ENCODE data around the gene EIF4E.
A peak's percentile ranks its signal among the peaks of the same experiment; 100 is the strongest.
"Not testable (repeated sequence)": the region's sequence is repeated elsewhere in the genome, so short reads cannot be mapped to it uniquely, and the experiment has no call there.

The EIF4E gene

DNA sequence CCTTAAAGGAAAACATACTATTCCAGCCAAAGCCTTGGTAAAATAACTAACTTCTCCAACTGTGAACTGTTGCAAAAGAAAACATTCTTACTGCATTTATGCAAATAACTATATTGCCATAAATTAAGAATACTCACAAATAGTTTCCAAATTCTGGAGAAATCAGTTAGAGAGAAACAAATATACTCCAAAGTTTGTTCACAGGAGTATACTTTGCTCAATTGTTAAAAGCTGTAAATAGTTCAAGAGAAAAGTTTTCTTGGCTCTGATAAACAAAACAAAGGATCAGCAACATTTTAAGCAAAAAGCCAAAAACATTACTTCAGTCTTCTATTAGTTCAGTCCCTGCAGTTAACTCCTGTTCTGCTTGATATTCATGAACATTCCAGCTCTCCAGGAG lies 83.0 kb downstream of the EIF4E start:
- Histone ChIP-seq H3K4me3 (replicated peaks; ENCODE audit: insufficient read depth, low read length) (no peak overlapping the region), H3K27ac (replicated peaks) (no peak overlapping the region), H3K27me3 (ENCODE audit: insufficient read depth, poor library complexity, severe bottlenecking) (no peaks in the 10 kb centered on the region)
- no peak for DNase-seq (ENCODE audit: low read depth in 1 of 2, low spot score in 1 of 2)
- TF ChIP-seq POLR2AphosphoS5 (IDR thresholded peaks at IDR 0.05; ENCODE audit: low read depth) (no peak), SPI1 (IDR thresholded peaks at IDR 0.05; ENCODE audit: borderline replicate concordance, low read depth) (no peak), GABPA (IDR thresholded peaks at IDR 0.05; ENCODE audit: low read depth) (no peak)
- TF ChIP-seq, protein P1, sequence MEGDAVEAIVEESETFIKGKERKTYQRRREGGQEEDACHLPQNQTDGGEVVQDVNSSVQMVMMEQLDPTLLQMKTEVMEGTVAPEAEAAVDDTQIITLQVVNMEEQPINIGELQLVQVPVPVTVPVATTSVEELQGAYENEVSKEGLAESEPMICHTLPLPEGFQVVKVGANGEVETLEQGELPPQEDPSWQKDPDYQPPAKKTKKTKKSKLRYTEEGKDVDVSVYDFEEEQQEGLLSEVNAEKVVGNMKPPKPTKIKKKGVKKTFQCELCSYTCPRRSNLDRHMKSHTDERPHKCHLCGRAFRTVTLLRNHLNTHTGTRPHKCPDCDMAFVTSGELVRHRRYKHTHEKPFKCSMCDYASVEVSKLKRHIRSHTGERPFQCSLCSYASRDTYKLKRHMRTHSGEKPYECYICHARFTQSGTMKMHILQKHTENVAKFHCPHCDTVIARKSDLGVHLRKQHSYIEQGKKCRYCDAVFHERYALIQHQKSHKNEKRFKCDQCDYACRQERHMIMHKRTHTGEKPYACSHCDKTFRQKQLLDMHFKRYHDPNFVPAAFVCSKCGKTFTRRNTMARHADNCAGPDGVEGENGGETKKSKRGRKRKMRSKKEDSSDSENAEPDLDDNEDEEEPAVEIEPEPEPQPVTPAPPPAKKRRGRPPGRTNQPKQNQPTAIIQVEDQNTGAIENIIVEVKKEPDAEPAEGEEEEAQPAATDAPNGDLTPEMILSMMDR (IDR thresholded peaks at IDR 0.05; ENCODE audit: insufficient read depth, low read length): no peak
- TF ChIP-seq, protein P2, sequence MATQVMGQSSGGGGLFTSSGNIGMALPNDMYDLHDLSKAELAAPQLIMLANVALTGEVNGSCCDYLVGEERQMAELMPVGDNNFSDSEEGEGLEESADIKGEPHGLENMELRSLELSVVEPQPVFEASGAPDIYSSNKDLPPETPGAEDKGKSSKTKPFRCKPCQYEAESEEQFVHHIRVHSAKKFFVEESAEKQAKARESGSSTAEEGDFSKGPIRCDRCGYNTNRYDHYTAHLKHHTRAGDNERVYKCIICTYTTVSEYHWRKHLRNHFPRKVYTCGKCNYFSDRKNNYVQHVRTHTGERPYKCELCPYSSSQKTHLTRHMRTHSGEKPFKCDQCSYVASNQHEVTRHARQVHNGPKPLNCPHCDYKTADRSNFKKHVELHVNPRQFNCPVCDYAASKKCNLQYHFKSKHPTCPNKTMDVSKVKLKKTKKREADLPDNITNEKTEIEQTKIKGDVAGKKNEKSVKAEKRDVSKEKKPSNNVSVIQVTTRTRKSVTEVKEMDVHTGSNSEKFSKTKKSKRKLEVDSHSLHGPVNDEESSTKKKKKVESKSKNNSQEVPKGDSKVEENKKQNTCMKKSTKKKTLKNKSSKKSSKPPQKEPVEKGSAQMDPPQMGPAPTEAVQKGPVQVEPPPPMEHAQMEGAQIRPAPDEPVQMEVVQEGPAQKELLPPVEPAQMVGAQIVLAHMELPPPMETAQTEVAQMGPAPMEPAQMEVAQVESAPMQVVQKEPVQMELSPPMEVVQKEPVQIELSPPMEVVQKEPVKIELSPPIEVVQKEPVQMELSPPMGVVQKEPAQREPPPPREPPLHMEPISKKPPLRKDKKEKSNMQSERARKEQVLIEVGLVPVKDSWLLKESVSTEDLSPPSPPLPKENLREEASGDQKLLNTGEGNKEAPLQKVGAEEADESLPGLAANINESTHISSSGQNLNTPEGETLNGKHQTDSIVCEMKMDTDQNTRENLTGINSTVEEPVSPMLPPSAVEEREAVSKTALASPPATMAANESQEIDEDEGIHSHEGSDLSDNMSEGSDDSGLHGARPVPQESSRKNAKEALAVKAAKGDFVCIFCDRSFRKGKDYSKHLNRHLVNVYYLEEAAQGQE (IDR thresholded peaks at IDR 0.05; ENCODE audit: insufficient replicate concordance, low read depth): no peak

DNA sequence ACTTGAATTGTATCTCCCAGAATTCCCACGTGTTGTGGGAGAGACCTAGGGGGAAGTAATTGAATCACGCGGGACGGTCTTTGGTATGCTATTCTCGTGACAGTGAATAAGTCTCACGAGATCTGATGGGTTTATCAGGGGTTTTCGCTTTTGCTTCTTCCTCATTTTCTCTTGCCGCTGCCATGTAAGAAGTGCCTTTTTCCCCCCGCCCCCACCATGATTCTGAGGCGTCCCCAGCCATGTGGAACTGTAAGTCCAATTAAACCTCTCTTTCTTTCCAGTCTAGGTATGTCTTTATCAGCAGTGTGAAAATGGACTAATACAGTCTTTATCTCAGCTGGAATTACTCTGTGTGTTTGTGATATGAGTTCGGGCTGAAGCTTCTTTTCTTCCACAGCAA lies 86.0 kb downstream of the EIF4E start:
- not testable (repeated sequence) for H3K4me3 ChIP-seq (replicated peaks; ENCODE audit: insufficient read depth, low read length); H3K27ac ChIP-seq (replicated peaks); DNase-seq (ENCODE audit: low read depth in 1 of 2, low spot score in 1 of 2); H3K27me3 ChIP-seq (ENCODE audit: insufficient read depth, poor library complexity, severe bottlenecking)

DNA sequence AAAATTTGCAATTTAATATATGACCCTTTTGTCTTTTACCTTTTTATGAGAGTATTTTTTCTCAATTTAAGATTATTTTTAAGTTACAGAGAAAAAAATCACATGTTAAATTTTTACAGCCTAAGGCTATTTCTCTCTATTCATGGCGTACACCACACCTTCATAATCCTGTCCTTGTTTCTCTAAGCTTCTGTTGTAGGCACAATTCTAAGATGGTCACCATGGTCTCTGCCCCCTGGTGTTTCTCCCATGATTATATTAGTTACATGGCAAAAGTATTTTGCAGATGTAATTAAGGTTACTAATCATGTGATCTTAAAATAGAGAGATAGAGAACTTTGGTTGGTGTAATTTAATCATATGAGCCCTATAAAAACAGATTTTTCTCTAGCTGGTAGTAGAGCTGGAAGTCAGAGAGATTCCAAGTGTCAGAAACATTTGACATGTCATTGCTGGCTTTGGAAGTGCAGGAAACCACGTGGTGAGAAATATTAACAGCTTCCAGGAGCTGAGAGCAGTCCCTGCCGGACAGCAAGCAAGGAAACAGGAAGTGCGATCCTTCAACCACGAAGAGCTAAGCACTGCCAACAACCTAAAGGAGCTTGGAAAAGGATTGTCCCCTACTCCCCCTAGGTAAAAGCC lies 89.8 kb downstream of the EIF4E start:
- TF ChIP-seq, protein P1 (IDR thresholded peaks at IDR 0.05; ENCODE audit: insufficient read depth, low read length): no peak
- TF ChIP-seq, protein P2 (IDR thresholded peaks at IDR 0.05; ENCODE audit: insufficient replicate concordance, low read depth): no peak
- TF ChIP-seq SPI1 (IDR thresholded peaks at IDR 0.05; ENCODE audit: borderline replicate concordance, low read depth) (peak; percentile 85), POLR2AphosphoS5 (IDR thresholded peaks at IDR 0.05; ENCODE audit: low read depth) (no peak)
- Histone ChIP-seq H3K4me3 (replicated peaks; ENCODE audit: insufficient read depth, low read length) (no peak overlapping the region), H3K27me3 (ENCODE audit: insufficient read depth, poor library complexity, severe bottlenecking) (no peaks in the 10 kb centered on the region), H3K27ac (replicated peaks) (no peak overlapping the region)
- DNase-seq (ENCODE audit: low read depth in 1 of 2, low spot score in 1 of 2): peak in 1 of 2 experiments; percentile 16

- TF ChIP-seq POLR2AphosphoS5 (IDR thresholded peaks at IDR 0.05; ENCODE audit: low read depth) (no peak), SPI1 (IDR thresholded peaks at IDR 0.05; ENCODE audit: borderline replicate concordance, low read depth) (no peak), GABPA (IDR thresholded peaks at IDR 0.05; ENCODE audit: low read depth) (no peak)
- TF ChIP-seq, protein P2 (IDR thresholded peaks at IDR 0.05; ENCODE audit: insufficient replicate concordance, low read depth): no peak
- TF ChIP-seq, protein P1 (IDR thresholded peaks at IDR 0.05; ENCODE audit: insufficient read depth, low read length): no peak
- DNase-seq (ENCODE audit: low read depth in 1 of 2, low spot score in 1 of 2): no peak
- no peak overlapping the region for H3K4me3 ChIP-seq (replicated peaks; ENCODE audit: insufficient read depth, low read length)
- H3K27me3 ChIP-seq (ENCODE audit: insufficient read depth, poor library complexity, severe bottlenecking): no peaks in the 10 kb centered on the region
- H3K27ac ChIP-seq (replicated peaks): no peak overlapping the region
Measured at GRCh38 chr4:98838531-98838930, 90.4 kb downstream of the EIF4E start.

All from HL-60 (cell line).